AG04449 (cell line): ENCODE results near the gene ADSS2.
A peak's percentile ranks its signal among the peaks of the same experiment; 100 is the strongest.
"Not testable (repeated sequence)": the region's sequence is repeated elsewhere in the genome, so short reads cannot be mapped to it uniquely, and the experiment has no call there.

ENCODE experiments used
- CTCF ChIA-PET: fragments of 350-600 bp; formaldehyde crosslinking; extraction: SDS; loops from one replicate; lab custom pipeline; 2021; ENCODE audit warnings: antibody characterized with exemption; lab: Yijun Ruan, JAX
- POLR2A ChIA-PET: fragments of 400-600, 350-600 bp; formaldehyde crosslinking; extraction: SDS; loops from one replicate; lab custom pipeline; 2020; ENCODE audit warnings: antibody characterized with exemption, inconsistent platforms; lab: Yijun Ruan, JAX
- DNase-seq: peaks from one replicate; pipeline ENCODE4 v3.0.0-alpha.2; 2010; ENCODE audit warnings: low read depth, low spot score
- H3K4me3 ChIP-seq: 2 replicates; pipeline ENCODE4 v1.5.1; 2011; ENCODE audit warnings: low read depth, mild to moderate bottlenecking, control low read depth, low read length
- TF ChIP-seq, protein P1 (sequence below): IDR thresholded peaks from one replicate; pipeline ENCODE4 v1.5.1; 2011; ENCODE audit warnings: mild to moderate bottlenecking, moderate library complexity, low read length, control low read depth, inconsistent platforms; ENCODE audit not compliant: insufficient read depth; ENCODE audit errors: missing control alignments

Gene ADSS2

DNA sequence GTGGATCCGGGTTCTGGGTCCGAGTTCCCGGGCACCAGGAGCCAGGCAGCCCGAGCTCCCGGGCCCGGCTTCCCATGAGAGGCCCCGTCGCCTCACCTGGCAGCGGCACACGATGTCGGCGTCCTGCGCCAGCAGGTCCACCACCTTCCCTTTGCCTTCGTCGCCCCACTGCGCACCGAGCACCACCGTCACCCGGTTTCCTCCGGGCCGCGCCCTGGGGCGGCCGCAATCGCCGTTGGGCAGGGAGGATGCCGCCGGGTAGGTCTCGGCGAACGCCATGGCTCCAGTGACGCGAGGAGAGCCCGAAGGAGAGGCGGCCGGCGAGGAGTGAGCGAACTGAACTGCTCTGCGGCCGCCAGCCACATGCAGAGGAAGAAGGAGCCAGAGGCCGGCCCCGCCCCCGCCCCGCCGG, at the start of gene ADSS2:
Gene ADSS2 (minus strand): TSS at position 371 of the 412 bp plus-strand sequence. CDS start 92 bp downstream, at position 279.
- CTCF ChIA-PET, result no interaction called here
- POLR2A ChIA-PET, result interaction anchor here (0.9 to 1.2 kb wide), 3 partner anchors 9 to 100 kb away, joined by 3 to 6 read pairs (median 3); no protein-coding TSS in a partner anchor
- peak within 1 kb of the TSS; percentile 94 for H3K4me3 ChIP-seq

DNA sequence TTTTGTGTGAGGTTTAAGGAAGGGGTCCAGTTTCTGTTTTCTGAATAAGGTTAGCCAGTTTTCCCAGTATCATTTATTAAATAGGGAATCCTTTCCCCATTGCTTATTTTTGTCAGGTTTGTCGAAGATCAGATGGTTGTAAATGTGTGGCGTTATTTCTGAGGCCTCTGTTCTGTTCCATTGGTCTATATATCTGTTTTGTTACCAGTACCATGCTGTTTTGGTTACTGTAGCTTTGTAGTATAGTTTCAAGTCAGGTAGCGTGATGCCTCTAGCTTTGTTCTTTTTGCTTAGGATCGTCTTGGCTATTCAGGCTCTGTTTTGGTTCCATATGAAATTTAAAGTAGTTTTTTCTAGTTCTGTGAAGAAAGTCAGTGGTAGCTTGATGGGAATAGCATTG, 48.8 kb upstream of the ADSS2 start:
- CTCF ChIA-PET, DNase-seq, POLR2A ChIA-PET, H3K4me3 ChIP-seq: not testable (repeated sequence)

More for the DNA sequence above, at the start of gene ADSS2:
- TF ChIP-seq, protein P1, sequence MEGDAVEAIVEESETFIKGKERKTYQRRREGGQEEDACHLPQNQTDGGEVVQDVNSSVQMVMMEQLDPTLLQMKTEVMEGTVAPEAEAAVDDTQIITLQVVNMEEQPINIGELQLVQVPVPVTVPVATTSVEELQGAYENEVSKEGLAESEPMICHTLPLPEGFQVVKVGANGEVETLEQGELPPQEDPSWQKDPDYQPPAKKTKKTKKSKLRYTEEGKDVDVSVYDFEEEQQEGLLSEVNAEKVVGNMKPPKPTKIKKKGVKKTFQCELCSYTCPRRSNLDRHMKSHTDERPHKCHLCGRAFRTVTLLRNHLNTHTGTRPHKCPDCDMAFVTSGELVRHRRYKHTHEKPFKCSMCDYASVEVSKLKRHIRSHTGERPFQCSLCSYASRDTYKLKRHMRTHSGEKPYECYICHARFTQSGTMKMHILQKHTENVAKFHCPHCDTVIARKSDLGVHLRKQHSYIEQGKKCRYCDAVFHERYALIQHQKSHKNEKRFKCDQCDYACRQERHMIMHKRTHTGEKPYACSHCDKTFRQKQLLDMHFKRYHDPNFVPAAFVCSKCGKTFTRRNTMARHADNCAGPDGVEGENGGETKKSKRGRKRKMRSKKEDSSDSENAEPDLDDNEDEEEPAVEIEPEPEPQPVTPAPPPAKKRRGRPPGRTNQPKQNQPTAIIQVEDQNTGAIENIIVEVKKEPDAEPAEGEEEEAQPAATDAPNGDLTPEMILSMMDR, result no peak
- DNase-seq, result no peak

DNA sequence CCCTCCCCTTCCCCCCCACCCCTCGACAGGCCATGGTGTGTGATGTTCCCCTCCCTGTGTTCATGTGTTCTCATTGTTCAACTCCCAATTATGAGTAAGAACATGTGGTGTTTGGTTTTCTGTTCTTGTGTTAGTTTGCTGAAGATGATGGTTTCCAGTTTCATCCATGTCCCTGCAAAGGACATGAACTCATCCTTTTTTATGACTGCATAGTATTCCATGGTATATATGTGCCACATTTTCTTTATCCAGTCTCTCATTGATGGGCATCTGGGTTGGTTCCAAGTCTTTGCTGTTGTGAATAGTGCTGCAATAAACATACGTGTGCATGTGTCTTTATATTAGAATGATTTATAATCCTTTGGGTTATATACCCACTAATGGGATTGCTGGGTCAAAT, 47.8 kb upstream of the ADSS2 start:
- DNase-seq, POLR2A ChIA-PET, CTCF ChIA-PET: not testable (repeated sequence)

DNA sequence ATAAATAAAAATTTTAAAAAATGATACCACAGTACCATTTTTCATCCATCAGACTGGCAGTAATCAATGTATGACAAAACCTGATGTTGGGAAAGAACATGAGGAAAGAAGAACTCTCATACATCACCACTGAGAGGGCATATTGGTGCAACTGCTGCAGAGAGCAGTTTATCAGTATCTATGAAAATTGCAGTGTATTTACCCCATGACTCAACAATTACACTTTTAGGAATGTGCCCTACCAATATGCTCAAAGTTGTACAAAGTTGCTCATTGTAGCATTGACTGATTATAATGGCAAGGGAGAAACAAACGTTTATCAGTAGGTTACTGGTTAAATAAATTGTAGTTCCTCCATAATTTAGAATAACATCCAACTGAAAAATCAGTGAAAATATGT, 46.1 kb upstream of the ADSS2 start:
- no peak for DNase-seq
- TF ChIP-seq, protein P1, result no peak
- ChIA-PET CTCF (no interaction called here), POLR2A (no interaction called here)
- no peak overlapping the region for H3K4me3 ChIP-seq

More for the DNA sequence above, 47.8 kb upstream of the ADSS2 start:
- H3K4me3 ChIP-seq, result not testable (repeated sequence)

DNA sequence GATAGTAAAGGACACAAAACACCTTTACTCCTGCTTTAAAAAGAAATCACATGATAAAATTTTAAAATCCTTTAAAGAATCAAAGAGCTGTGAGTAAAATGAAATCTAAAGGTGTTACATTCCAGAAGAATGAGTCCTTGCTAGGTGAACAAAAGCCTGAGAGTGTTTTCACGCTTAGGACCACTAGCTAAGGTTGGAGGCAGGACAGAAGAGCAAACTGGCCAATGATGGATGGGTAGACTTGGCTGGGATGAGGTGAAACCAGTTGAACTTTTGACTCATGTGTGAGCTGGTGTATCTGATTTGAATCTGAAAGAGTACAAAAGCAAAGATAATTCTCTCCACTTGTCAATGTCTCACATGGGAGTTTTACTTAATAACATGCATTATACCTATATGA, 44.5 kb upstream of the ADSS2 start:
- TF ChIP-seq, protein P1, result no peak
- ChIA-PET CTCF (no interaction called here), POLR2A (no interaction called here)
- no peak overlapping the region for H3K4me3 ChIP-seq
- no peak for DNase-seq

DNA sequence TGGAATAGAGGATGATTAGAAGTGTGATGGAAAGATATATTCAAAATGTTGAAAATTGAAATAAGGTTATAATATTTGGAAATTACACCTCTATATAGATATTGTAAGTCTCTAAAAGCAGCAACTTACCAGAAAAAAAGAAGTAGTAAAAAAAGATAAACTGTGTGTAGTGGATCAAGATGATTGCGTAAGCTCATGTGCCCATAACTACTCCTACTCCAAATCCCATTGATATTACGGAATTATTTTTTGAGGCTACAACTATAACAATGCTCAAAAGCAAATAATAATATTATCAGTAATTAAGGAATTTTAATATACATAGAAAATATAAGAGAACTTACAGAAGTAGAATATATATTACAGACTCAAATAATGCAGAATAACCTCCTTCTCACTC, 42.9 kb upstream of the ADSS2 start:
- no peak overlapping the region for H3K4me3 ChIP-seq
- no peak for DNase-seq
- TF ChIP-seq, protein P1, result no peak
- POLR2A ChIA-PET, result no interaction called here
- CTCF ChIA-PET, result no interaction called here

DNA sequence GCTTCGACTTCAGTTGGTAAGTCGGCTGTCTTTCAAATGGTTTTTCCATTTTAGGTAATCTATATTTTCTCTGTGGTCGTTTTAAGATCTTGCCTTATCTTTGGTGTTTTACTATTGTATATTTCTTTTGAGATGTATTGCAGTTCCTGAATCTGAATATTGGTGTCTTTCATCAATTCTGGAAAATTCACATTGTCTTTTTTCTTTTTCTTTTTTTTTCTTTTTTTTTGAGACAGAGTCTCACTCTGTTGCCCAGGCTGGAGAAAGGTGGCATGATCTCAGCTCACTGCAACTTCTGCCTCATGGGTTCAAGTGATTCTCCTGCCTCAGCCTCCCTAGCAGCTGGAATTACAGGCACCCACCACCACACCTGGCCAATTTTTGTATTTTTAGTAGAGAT, 33.3 kb upstream of the ADSS2 start:
- CTCF ChIA-PET, DNase-seq, H3K4me3 ChIP-seq: not testable (repeated sequence)
- POLR2A ChIA-PET, result interaction anchor here (0.6 kb wide), 1 partner anchor 347 kb away, joined by 4 read pairs; no protein-coding TSS in a partner anchor

DNA sequence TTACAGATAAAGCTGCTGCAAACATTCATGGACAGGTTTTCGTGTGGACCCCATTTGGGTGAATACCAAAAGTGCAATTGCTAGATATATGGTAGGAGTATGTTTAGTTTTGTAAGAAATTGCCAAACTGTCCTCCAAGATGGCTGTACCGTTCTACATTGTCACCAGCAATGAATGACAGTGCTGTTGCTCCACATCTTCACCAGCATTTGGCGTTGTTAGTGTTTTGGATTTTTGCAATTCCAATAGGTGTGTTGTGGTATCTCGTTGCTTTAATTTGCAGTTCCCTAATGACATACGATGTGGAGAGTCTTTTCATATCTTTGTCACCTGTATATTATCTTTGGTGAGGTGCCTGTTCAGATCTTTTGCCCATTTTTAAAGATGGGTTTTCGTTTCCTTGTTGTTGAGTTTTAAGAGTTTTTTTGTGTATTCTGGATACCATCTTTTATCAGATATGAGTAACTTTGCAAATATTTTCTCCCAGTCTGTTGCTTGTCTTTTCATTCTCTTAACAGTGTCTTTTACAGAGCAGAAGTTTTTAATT, 21.4 kb upstream of the ADSS2 start:
- no peak for DNase-seq
- CTCF ChIA-PET, result no interaction called here
- POLR2A ChIA-PET, result no interaction called here
- TF ChIP-seq, protein P1, result no peak
- H3K4me3 ChIP-seq, result no peak overlapping the region
